ENCODE measurements around the gene ARHGAP45. TPM values are rescaled to one million over a fixed set of nuclear protein-coding genes. Genes with fewer than 3 reads are reported as not detected.

ARHGAP45 gene
- total RNA-seq, 1 donor from 2014 or later, result 83.5 TPM

DNA sequence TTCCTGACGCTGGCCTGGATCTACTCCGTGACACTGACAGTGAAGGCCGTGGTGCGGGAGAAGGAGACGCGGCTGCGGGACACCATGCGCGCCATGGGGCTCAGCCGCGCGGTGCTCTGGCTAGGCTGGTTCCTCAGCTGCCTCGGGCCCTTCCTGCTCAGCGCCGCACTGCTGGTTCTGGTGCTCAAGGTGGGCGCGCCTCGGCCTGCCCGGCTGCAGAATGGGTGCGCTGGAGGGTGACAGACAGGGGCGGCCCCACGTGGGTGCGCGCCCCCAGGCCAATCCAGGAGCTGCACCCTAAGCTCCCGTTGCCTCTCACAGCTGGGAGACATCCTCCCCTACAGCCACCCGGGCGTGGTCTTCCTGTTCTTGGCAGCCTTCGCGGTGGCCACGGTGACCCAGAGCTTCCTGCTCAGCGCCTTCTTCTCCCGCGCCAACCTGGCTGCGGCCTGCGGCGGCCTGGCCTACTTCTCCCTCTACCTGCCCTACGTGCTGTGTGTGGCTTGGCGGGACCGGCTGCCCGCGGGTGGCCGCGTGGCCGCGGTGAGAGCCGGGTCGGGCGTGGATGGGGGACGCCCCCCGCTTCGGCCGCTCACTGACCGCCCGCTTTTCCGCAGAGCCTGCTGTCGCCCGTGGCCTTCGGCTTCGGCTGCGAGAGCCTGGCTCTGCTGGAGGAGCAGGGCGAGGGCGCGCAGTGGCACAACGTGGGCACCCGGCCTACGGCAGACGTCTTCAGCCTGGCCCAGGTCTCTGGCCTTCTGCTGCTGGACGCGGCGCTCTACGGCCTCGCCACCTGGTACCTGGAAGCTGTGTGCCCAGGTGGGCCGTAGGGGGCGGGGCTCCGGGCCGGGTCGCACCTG is 19.9 kb upstream of the ARHGAP45 start:
- no peak overlapping the region for H3K4me3 ChIP-seq
- ATAC-seq (no peak), DNase-seq (no peak)
- intact Hi-C loops (cut with DNase I), result no loop called here
- H3K36me3 ChIP-seq, result peaks cover 20% of the 10 kb centered on the region
- H3K4me1 ChIP-seq, result peaks cover 3% of the 10 kb centered on the region
- no peak overlapping the region for H3K27ac ChIP-seq
- no peaks in the 10 kb centered on the region for H3K27me3 ChIP-seq (ENCODE audit: low read depth)
- TF ChIP-seq CTCF (IDR thresholded peaks at IDR 0.05), result no peak
- no peaks in the 10 kb centered on the region for H3K9me3 ChIP-seq

GRCh38 chr19:1047696-1048147 is 19.2 kb upstream of the ARHGAP45 start:
- H3K9me3 ChIP-seq, result no peaks in the 10 kb centered on the region
- TF ChIP-seq CTCF (IDR thresholded peaks at IDR 0.05), result no peak
- H3K4me3 ChIP-seq, result no peak overlapping the region
- intact Hi-C loops (cut with DNase I), result no loop called here
- H3K4me1 ChIP-seq, result no peaks in the 10 kb centered on the region
- ATAC-seq (no peak), DNase-seq (no peak)
- H3K27me3 ChIP-seq (ENCODE audit: low read depth), result no peaks in the 10 kb centered on the region
- H3K27ac ChIP-seq, result no peak overlapping the region
- H3K36me3 ChIP-seq, result peaks cover 16% of the 10 kb centered on the region

DNA sequence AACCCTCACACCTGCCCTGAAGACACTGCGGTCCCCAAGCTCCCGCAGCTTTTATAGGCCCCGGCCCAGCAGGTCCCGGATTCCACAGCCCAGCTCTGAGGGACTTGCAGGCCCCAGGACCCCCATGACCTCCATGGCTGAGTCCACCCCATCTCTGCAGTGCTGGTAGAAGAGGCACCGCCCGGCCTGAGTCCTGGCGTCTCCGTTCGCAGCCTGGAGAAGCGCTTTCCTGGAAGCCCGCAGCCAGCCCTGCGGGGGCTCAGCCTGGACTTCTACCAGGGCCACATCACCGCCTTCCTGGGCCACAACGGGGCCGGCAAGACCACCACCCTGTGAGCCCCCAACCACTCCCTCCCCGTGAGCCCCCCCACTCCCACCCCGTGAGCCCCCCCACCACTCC is 17.9 kb upstream of the ARHGAP45 start:
- DNase-seq, result no peak
- peaks cover 17% of the 10 kb centered on the region for H3K36me3 ChIP-seq
- intact Hi-C loops (cut with DNase I), result no loop called here

DNA sequence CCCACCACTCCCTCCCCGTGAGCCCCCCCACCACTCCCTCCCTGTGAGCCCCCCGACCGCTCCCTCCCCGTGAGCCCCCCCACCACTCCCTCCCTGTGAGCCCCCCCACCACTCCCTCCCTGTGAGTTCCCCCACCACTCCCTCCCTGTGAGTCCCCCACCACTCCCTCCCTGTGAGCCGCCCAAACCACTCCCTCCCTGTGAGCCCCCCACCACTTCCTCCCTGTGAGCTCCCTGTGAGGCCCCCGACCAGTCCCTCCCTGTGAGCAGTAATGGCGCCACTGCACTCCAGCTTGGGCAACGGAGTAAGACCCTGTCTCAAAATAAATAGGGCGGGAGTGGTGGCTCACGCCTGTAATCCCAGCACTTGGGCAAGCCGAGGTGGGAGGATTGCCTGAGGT is 17.2 kb upstream of the ARHGAP45 start:
- Histone ChIP-seq H3K4me1 (no peaks in the 10 kb centered on the region), H3K27me3 (ENCODE audit: low read depth) (no peaks in the 10 kb centered on the region), H3K36me3 (peaks cover 18% of the 10 kb centered on the region), H3K27ac (no peak overlapping the region), H3K9me3 (no peaks in the 10 kb centered on the region), H3K4me3 (no peak overlapping the region)
- ATAC-seq (no peak), DNase-seq (no peak)
- no peak for TF ChIP-seq CTCF (IDR thresholded peaks at IDR 0.05)
- intact Hi-C loops (cut with DNase I), result no loop called here

More for the DNA sequence above, 17.9 kb upstream of the ARHGAP45 start:
- no peak overlapping the region for H3K27ac ChIP-seq
- H3K4me1 ChIP-seq, result no peaks in the 10 kb centered on the region
- no peak for TF ChIP-seq CTCF (IDR thresholded peaks at IDR 0.05)
- no peaks in the 10 kb centered on the region for H3K9me3 ChIP-seq
- H3K27me3 ChIP-seq (ENCODE audit: low read depth), result no peaks in the 10 kb centered on the region
- H3K4me3 ChIP-seq, result no peak overlapping the region
- ATAC-seq, result no peak

GRCh38 chr19:1050989-1051788 is 15.8 kb upstream of the ARHGAP45 start:
- Histone ChIP-seq H3K9me3 (no peaks in the 10 kb centered on the region), H3K4me3 (no peak overlapping the region), H3K27ac (no peak overlapping the region), H3K36me3 (peaks cover 16% of the 10 kb centered on the region), H3K4me1 (no peaks in the 10 kb centered on the region), H3K27me3 (ENCODE audit: low read depth) (no peaks in the 10 kb centered on the region)
- ATAC-seq, result no peak
- intact Hi-C loops (cut with DNase I), result no loop called here
- DNase-seq, result no peak
- no peak for TF ChIP-seq CTCF (IDR thresholded peaks at IDR 0.05)
